Activated CD4-positive, alpha-beta memory T cell treated with anti-CD3 and anti-CD28 coated beads, Interleukin-2, amount 10 ng/mL, durations not matched to agents 7 days and 5 days (primary cell): ENCODE data around the gene SEC22B. TPM values are rescaled to one million over a fixed set of nuclear protein-coding genes. Genes with fewer than 3 reads are reported as not detected.
"Not testable (repeated sequence)": the region's sequence is repeated elsewhere in the genome, so short reads cannot be mapped to it uniquely, and the experiment has no call there.

ENCODE experiments used
- CTCF ChIA-PET: fragments of 350-600 bp; sonication (Branson Sonifier 250); formaldehyde crosslinking; loops from one replicate; lab custom pipeline; 2021; ENCODE audit warnings: antibody characterized with exemption, inconsistent platforms; lab: Charles Lee
- POLR2A ChIA-PET: fragments of 350-600 bp; sonication (Branson Sonifier 250); formaldehyde crosslinking; loops from one replicate; lab custom pipeline; 2021; ENCODE audit warnings: antibody characterized with exemption; lab: Charles Lee
- DNase-seq: peaks from one replicate; pipeline ENCODE4 v3.0.0-alpha.2; 2020
- H3K27ac Mint-ChIP-seq: one replicate; pipeline ENCODE4 v1.8.0; 2021; ENCODE audit warnings: mild to moderate bottlenecking, mixed read lengths
- H3K27me3 Mint-ChIP-seq: one replicate; pipeline ENCODE4 v1.8.0; 2021; ENCODE audit warnings: mixed read lengths
- H3K36me3 Mint-ChIP-seq: one replicate; pipeline ENCODE4 v1.8.0; 2021; ENCODE audit warnings: low read depth, mixed read lengths
- H3K4me1 Mint-ChIP-seq: one replicate; pipeline ENCODE4 v1.8.0; 2021; ENCODE audit warnings: mixed read lengths
- H3K4me3 Mint-ChIP-seq: one replicate; pipeline ENCODE4 v1.8.0; 2021; ENCODE audit warnings: mild to moderate bottlenecking, mixed read lengths
- H3K9me3 Mint-ChIP-seq: one replicate; pipeline ENCODE4 v1.8.0; 2021; ENCODE audit warnings: mixed read lengths
- total RNA-seq, 2 experiments: library from RNA; stranded (reverse); gene quantifications; one replicate each; pipeline ENCODE4 v1.2.3, GENCODE V29; 2021

Gene SEC22B
- total RNA-seq, 2 experiments from 2014 or later = 23.1 TPM

DNA sequence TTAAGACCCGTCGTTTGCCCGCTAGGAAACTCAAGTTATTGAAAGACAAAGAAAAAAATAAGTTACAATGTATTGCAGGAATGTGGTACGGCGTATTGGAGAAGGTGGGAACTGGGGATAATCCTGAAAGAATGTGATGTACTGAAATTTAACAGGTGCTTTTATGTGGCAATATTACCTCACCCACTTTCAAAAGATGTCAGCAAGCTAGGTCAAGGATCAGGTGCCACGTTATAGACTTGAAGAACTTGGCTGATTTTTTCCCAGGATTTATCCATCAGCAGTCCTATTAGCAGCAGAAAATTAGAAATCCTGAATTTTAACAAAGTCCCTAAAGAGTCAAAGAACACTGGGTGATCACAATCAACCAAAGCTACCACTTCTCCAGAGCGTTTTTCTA lies 632 bp downstream of the SEC22B start:
- H3K27me3 Mint-ChIP-seq, POLR2A ChIA-PET, H3K4me1 Mint-ChIP-seq, DNase-seq, H3K9me3 Mint-ChIP-seq: not testable (repeated sequence)
- H3K4me3 Mint-ChIP-seq = peak overlapping the region; percentile 87
- peaks cover 11% of the 10 kb centered on the region for H3K36me3 Mint-ChIP-seq
- H3K27ac Mint-ChIP-seq = peak overlapping the region; percentile 87
- CTCF ChIA-PET = interaction anchor here (0.6 to 1.2 kb wide), 3 partner anchors 237 to 398 kb away, joined by 3 to 7 read pairs (median 5); no protein-coding TSS in a partner anchor

- H3K4me1 Mint-ChIP-seq, H3K9me3 Mint-ChIP-seq, H3K36me3 Mint-ChIP-seq, DNase-seq, POLR2A ChIA-PET, H3K27me3 Mint-ChIP-seq, H3K4me3 Mint-ChIP-seq, H3K27ac Mint-ChIP-seq, CTCF ChIA-PET: not testable (repeated sequence)
Observed at GRCh38 chr1:120164761-120165160, 11.6 kb downstream of the SEC22B start.

GRCh38 chr1:120162015-120162414 lies 14.3 kb downstream of the SEC22B start:
- H3K27me3 Mint-ChIP-seq, H3K27ac Mint-ChIP-seq, H3K4me3 Mint-ChIP-seq, H3K36me3 Mint-ChIP-seq, POLR2A ChIA-PET, CTCF ChIA-PET, DNase-seq, H3K4me1 Mint-ChIP-seq, H3K9me3 Mint-ChIP-seq: not testable (repeated sequence)

GRCh38 chr1:120158495-120158894 lies 17.8 kb downstream of the SEC22B start:
- CTCF ChIA-PET, POLR2A ChIA-PET, H3K27ac Mint-ChIP-seq, H3K9me3 Mint-ChIP-seq, H3K36me3 Mint-ChIP-seq, H3K4me3 Mint-ChIP-seq, H3K4me1 Mint-ChIP-seq, H3K27me3 Mint-ChIP-seq, DNase-seq: not testable (repeated sequence)

DNA sequence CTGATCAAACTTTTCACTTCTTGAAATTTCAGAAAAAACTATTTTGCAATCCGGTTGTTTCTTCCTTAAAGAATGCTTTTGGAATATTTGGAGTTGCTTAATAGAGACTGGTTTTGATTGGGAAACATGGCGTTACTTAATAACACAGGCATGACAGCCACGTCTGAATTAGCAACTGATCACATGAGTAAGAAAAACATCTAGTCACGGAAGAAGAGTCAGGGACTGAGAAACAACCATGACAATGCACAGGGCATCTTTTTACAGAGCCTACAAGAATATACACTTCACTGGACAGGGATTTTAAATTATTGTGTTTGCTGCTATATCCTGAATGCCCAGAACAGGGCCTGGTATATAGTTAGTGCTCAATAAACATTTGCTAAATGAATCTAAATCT lies 18.2 kb downstream of the SEC22B start:
- H3K4me1 Mint-ChIP-seq, H3K4me3 Mint-ChIP-seq, H3K36me3 Mint-ChIP-seq, H3K9me3 Mint-ChIP-seq, H3K27me3 Mint-ChIP-seq, CTCF ChIA-PET, DNase-seq, H3K27ac Mint-ChIP-seq, POLR2A ChIA-PET: not testable (repeated sequence)

- H3K27ac Mint-ChIP-seq, H3K9me3 Mint-ChIP-seq, POLR2A ChIA-PET, H3K36me3 Mint-ChIP-seq, CTCF ChIA-PET, H3K4me1 Mint-ChIP-seq, H3K4me3 Mint-ChIP-seq, DNase-seq, H3K27me3 Mint-ChIP-seq: not testable (repeated sequence)
Observed at GRCh38 chr1:120150138-120150822, 26.0 kb downstream of the SEC22B start.

DNA sequence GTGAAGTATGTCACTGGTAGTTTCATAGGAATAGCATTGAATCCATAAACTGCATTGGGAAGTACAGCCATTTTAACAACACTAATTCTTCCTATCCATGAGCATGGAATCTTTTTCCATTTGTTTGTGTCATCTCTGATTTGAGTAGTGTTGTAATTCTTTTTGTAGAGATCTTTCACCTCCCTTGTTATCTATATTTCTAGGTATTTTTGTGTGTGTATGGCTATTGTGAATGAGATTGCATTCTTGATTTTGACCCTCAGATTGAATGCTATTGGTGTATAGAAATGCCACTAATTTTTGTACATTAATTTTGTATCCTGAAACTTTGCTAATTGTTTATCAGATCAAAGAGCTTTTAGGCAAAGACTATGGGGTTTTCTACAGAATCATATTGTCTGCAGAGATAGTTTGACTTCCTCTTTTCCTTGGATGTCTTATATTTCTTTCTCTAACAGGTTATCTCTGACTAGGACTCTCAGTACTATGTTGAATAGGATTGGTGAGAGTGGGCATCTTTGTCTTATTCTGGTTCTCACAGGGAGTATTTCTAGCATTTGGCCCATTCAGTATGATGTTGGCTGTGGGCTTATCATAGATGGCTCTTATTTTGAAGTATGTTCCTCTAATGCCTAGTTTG lies 26.8 kb downstream of the SEC22B start:
- H3K36me3 Mint-ChIP-seq, DNase-seq, H3K4me1 Mint-ChIP-seq, CTCF ChIA-PET, H3K27ac Mint-ChIP-seq, H3K4me3 Mint-ChIP-seq, POLR2A ChIA-PET, H3K9me3 Mint-ChIP-seq, H3K27me3 Mint-ChIP-seq: not testable (repeated sequence)

DNA sequence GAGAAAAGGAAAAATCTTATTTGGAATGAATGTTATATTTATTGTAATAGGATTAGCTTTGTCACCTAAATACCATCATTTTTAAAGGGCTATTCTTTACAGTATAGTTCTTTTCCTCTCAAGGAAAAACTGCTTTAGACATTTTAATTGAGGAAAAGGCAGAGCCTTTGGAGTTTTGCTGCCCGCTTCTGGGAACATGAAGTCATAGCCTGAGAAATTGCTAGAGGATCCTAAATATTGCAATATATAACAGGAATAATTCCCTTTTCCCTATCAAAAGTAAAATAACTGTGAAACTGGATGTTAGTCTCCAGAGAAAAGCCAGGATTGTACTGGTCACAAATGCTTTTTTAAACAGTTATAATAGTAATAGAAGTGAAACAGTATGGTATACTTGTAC lies 30.5 kb downstream of the SEC22B start:
- H3K4me3 Mint-ChIP-seq, H3K9me3 Mint-ChIP-seq, CTCF ChIA-PET, H3K27ac Mint-ChIP-seq, H3K27me3 Mint-ChIP-seq, DNase-seq, H3K36me3 Mint-ChIP-seq, POLR2A ChIA-PET: not testable (repeated sequence)
- peaks cover 29% of the 10 kb centered on the region for H3K4me1 Mint-ChIP-seq

DNA sequence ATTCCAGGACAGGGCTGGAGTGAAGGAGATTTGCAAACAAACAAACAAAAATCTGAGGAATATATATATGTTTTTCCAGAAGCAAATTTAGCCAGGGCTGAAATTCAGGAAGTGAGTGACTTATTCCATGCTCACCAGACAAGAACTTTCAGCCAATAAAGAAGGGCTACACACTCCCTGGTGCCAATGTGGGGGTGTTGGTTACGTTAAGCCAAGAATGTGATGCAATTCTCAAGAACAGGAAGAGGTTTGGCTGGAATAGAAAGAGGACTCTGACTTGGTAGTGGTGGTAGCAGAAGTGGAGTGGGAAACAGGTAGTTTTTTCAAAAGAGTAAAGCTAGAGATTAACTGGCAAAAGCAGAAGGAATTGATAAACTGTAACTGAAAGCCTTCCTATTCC lies 31.7 kb downstream of the SEC22B start:
- POLR2A ChIA-PET, H3K36me3 Mint-ChIP-seq, CTCF ChIA-PET, H3K27ac Mint-ChIP-seq, H3K9me3 Mint-ChIP-seq, DNase-seq, H3K27me3 Mint-ChIP-seq, H3K4me3 Mint-ChIP-seq: not testable (repeated sequence)
- peaks cover 29% of the 10 kb centered on the region for H3K4me1 Mint-ChIP-seq

DNA sequence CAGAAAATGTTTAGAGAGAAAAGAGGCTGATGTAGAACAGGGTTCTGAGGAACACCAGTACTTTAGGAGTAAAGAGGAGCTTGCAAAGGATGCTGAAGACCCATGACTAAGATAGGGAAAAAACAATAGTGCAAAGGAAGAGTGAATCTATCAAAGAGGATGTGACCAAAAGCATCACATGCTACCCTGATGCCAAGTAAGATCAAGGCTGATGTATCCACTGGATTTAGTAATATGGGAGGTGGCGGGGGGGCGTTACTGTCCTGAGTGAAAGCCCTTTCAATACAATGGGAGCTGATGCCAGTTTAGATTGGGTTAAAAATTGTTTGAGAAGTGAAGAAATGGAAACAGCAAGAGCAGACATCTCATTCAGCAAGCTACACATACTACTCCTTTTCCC lies 32.2 kb downstream of the SEC22B start:
- Mint-ChIP-seq H3K4me1 (peaks cover 29% of the 10 kb centered on the region), H3K27ac (peak overlapping the region; percentile 71)
- POLR2A ChIA-PET, H3K27me3 Mint-ChIP-seq, H3K36me3 Mint-ChIP-seq, CTCF ChIA-PET, H3K9me3 Mint-ChIP-seq, H3K4me3 Mint-ChIP-seq: not testable (repeated sequence)
- DNase-seq = peak; percentile 22

- peak overlapping the region; percentile 79 for H3K27ac Mint-ChIP-seq
- POLR2A ChIA-PET, H3K4me3 Mint-ChIP-seq, CTCF ChIA-PET, H3K36me3 Mint-ChIP-seq, H3K9me3 Mint-ChIP-seq, H3K27me3 Mint-ChIP-seq: not testable (repeated sequence)
- peak; percentile 25 for DNase-seq
- peaks cover 29% of the 10 kb centered on the region for H3K4me1 Mint-ChIP-seq
Observed at GRCh38 chr1:120143334-120143733, 33.0 kb downstream of the SEC22B start.

DNA sequence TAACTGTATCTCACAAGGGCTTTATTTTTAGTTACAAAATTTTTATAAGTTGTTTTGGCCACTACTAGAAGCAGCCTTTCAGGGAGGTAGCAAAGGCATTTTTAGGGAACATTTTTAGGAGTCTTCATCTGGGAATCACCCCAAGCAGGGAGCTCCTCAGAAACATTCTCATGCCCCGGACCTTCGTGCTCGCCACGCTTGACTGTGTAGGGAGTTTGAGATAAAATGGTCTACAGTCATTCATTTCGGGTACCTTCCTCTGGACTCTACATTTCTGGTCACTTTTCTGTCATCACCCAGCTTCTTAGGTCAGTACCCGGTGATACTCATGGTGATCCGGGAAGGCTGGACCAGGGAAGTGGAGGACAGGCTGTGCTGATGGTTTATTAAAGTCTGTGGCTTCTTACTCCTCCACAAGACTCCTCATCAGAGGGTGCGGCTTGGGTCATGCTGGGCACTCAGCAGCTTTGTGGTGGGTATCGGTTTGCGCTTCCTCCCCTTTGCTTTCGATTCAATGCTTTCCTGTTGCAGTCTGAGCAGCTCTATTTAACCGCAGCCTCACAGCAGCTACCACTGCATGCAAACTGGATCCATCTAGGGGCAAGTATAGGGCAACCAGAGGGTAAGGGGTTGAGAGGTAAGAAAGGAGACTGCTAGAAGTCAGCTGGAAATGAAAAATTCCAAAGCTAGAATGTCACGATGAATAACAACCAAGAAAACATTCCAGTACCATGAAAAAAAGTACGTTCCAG lies 33.6 kb downstream of the SEC22B start:
- CTCF ChIA-PET, POLR2A ChIA-PET, H3K27me3 Mint-ChIP-seq, H3K9me3 Mint-ChIP-seq, H3K36me3 Mint-ChIP-seq: not testable (repeated sequence)
- peak overlapping the region; percentile 56 for H3K4me3 Mint-ChIP-seq
- H3K27ac Mint-ChIP-seq = peak overlapping the region; percentile 84
- H3K4me1 Mint-ChIP-seq = peaks cover 29% of the 10 kb centered on the region
- peak; percentile 88 for DNase-seq

- DNase-seq, CTCF ChIA-PET, H3K36me3 Mint-ChIP-seq, POLR2A ChIA-PET, H3K9me3 Mint-ChIP-seq, H3K27me3 Mint-ChIP-seq: not testable (repeated sequence)
- Mint-ChIP-seq H3K4me3 (peak overlapping the region; percentile 28), H3K27ac (peak overlapping the region; percentile 72), H3K4me1 (peaks cover 29% of the 10 kb centered on the region)
Observed at GRCh38 chr1:120141865-120142264, 34.5 kb downstream of the SEC22B start.
